HG03139 (cell line): ENCODE measurements around the gene TRERF1.
"Not testable (repeated sequence)": the region's sequence is repeated elsewhere in the genome, so short reads cannot be mapped to it uniquely, and the experiment has no call there.

Experiments used
- ATAC-seq: cut with Tn5 transposase; IDR thresholded peaks from one replicate; pipeline ENCODE4 v1.9.1; 2021; ENCODE audit not compliant: unreplicated experiment

Gene TRERF1

GRCh38 chr6:42199106-42199981, 252.4 kb downstream of the TRERF1 start:
- no peak for ATAC-seq

- ATAC-seq: no peak
These were observed 254.0 kb downstream of the TRERF1 start for GRCh38 chr6:42197555-42198362.

- no peak for ATAC-seq
These were observed 256.3 kb downstream of the TRERF1 start for GRCh38 chr6:42195415-42195814.

- ATAC-seq: no peak
These were observed 257.7 kb downstream of the TRERF1 start for GRCh38 chr6:42194056-42194455.

- ATAC-seq: no peak
These were observed 258.2 kb downstream of the TRERF1 start for GRCh38 chr6:42193491-42193894.

GRCh38 chr6:42192385-42192784, 259.3 kb downstream of the TRERF1 start:
- not testable (repeated sequence) for ATAC-seq

- no peak for ATAC-seq
These were observed 261.1 kb downstream of the TRERF1 start for GRCh38 chr6:42190554-42191183.

GRCh38 chr6:42188406-42188805, 263.3 kb downstream of the TRERF1 start:
- ATAC-seq: no peak

- no peak for ATAC-seq
These were observed 266.1 kb downstream of the TRERF1 start for GRCh38 chr6:42185597-42185996.

- ATAC-seq: no peak
These were observed 267.3 kb downstream of the TRERF1 start for GRCh38 chr6:42184475-42184874.

- no peak for ATAC-seq
These were observed 269.6 kb downstream of the TRERF1 start for GRCh38 chr6:42182101-42182500.

- no peak for ATAC-seq
These were observed 271.8 kb downstream of the TRERF1 start for GRCh38 chr6:42179945-42180313.

- no peak for ATAC-seq
These were observed 272.3 kb downstream of the TRERF1 start for GRCh38 chr6:42179261-42179944.

- ATAC-seq: no peak
These were observed 274.0 kb downstream of the TRERF1 start for GRCh38 chr6:42177514-42178364.

- no peak for ATAC-seq
These were observed 274.7 kb downstream of the TRERF1 start for GRCh38 chr6:42176981-42177380.

GRCh38 chr6:42175860-42176259, 275.9 kb downstream of the TRERF1 start:
- ATAC-seq: no peak
